SU-DHL-6 (cell line): ENCODE data around the gene TBPL2.

Source experiments
- CTCF ChIP-seq: fragments of 200-600 bp; sonication (generic); IDR thresholded peaks from one replicate; pipeline ENCODE4 v1.5.1; 2017; ENCODE audit warnings: antibody characterized with exemption, mild to moderate bottlenecking, low read length, moderate library complexity; ENCODE audit not compliant: insufficient read depth, poor library complexity, severe bottlenecking
- EZH2phosphoT487 ChIP-seq: fragments of 200-600 bp; sonication (generic), shearing (Covaris generic); conservative IDR thresholded peaks from 2 replicates; pipeline ENCODE4 v1.6.1; 2018; ENCODE audit warnings: mild to moderate bottlenecking, antibody characterized with exemption, low read length, moderate library complexity, mixed read lengths

GRCh38 chr14:55436931-55437330 is 3.5 kb downstream of the TBPL2 start:
- TF ChIP-seq CTCF (no peak), EZH2phosphoT487 (no peak)
